Astrocyte (in vitro differentiated cells and primary cell): Measurements from ENCODE around the gene PTH2R. TPM values are rescaled to one million over a fixed set of nuclear protein-coding genes. Genes with fewer than 3 reads are reported as not detected.

Source experiments
- total RNA-seq: library from RNA; stranded (reverse); gene quantifications from 2 replicates; pipeline ENCODE4 v1.2.1, GENCODE V29; 2021

PTH2R gene
- total RNA-seq, 1 donor from 2014 or later, result not detected

Other genes with a start within 250 kb of the PTH2R start
- not detected in 2 replicates for gene CRYGA, start 243.2 kb upstream of the PTH2R start, total RNA-seq
- not detected in 2 replicates for gene C2orf80, start 216.8 kb upstream of the PTH2R start, total RNA-seq
- gene IDH1, start 151.7 kb upstream of the PTH2R start, total RNA-seq, result 160 and 181 TPM in 2 replicates
- gene PIKFYVE, start 140.5 kb upstream of the PTH2R start, total RNA-seq, result 29.8 and 32.2 TPM in 2 replicates